Tibial nerve (tissue), 4 donors: ENCODE measurements around the gene ATP8A2. TPM values are rescaled to one million over a fixed set of nuclear protein-coding genes. Genes with fewer than 3 reads are reported as not detected.

Experiments
- DNase-seq, 2 donors: peaks; one replicate each; pipeline ENCODE4 v3.0.0-alpha.2; 2019; ENCODE audit warnings: low spot score in 2 of 2
- H3K27ac ChIP-seq, 4 donors: fragments of 200-600 bp; sonication (generic) in 3 of 4; one replicate each; pipeline ENCODE4 v1.5.1; 2017 to 2019; ENCODE audit warnings: mild to moderate bottlenecking in 1 of 4
- H3K27me3 ChIP-seq, 2 donors: fragments of 200-600 bp; sonication (generic) in 1 of 2; one replicate each; pipeline versions ENCODE4 v1.5.1 to v1.6.0; 2017 to 2019
- H3K36me3 ChIP-seq, 3 donors: fragments of 200-600 bp; sonication (generic); one replicate each; pipeline ENCODE4 v1.5.1; 2018 to 2019
- H3K4me1 ChIP-seq, 4 donors: fragments of 200-600 bp; sonication (generic) in 3 of 4; one replicate each; pipeline ENCODE4 v1.5.1; 2017 to 2019
- H3K4me3 ChIP-seq, 4 donors: fragments of 200-600 bp; sonication (generic) in 3 of 4; one replicate each; pipeline ENCODE4 v1.5.1; 2017 to 2019; ENCODE audit warnings: mild to moderate bottlenecking in 1 of 4, moderate library complexity in 1 of 4
- H3K9me3 ChIP-seq, 4 donors: fragments of 200-600 bp; sonication (generic) in 3 of 4; one replicate each; pipeline ENCODE4 v1.5.1; 2017 to 2019
- CTCF ChIP-seq, 5 experiments: fragments of 200-600 bp in 3 of 5; fragments of 450-650 bp in 2 of 5; sonication (generic) in 3 of 5; IDR thresholded peaks; one replicate each; pipeline ENCODE4 v1.5.1; 2016 to 2019; ENCODE audit warnings: antibody characterized with exemption in 5 of 5, mild to moderate bottlenecking in 3 of 5, moderate library complexity in 2 of 5
- EP300 ChIP-seq, 2 donors: sonication (generic); formaldehyde crosslinking; IDR thresholded peaks; one replicate each; pipeline ENCODE4 v1.6.1; 2017; ENCODE audit warnings: antibody characterized with exemption in 2 of 2, mild to moderate bottlenecking in 1 of 2
- POLR2A ChIP-seq, 2 donors: fragments of 450-650 bp; IDR thresholded peaks; one replicate each; pipeline ENCODE4 v1.6.1; 2017; ENCODE audit warnings: antibody characterized with exemption in 2 of 2, mild to moderate bottlenecking in 2 of 2, moderate library complexity in 2 of 2
- WGBS, 2 donors: methylation state at CpG; one replicate each; pipeline ENCODE4 v1.1.5; 2018; 5-methylcytosine and 5-hydroxymethylcytosine counted together
- total RNA-seq, 4 donors: library from RNA; depleted of rRNA; stranded (reverse); fragments of >200 nt; gene quantifications; one replicate each; pipeline ENCODE4 v1.1.0, GENCODE V29; 2016

Gene ATP8A2
- total RNA-seq, 4 donors from 2014 or later, result 0.30 to 1.7 (median 0.61) TPM

DNA sequence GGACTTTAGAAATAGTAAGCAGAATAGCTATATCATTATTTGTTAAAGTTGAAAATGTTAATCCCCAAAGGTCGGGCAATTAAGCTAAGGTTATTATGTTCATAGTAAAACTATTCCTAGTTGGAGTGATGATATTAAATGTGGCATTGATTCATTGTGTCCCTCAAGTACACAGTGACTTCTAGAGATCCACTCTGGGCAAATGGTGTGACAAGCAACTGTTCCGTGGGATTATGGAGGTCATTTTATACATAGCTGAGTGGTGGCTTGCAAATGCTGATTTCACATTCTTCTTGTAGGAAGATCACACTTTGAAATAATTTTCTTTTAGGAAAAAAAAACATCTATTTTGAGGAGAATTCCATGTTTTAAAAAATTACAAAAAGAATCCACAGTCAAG, 317.8 kb downstream of the ATP8A2 start:
- no peaks in the 10 kb centered on the region for H3K9me3 ChIP-seq
- H3K4me3 ChIP-seq, result no peak overlapping the region
- no peak for TF ChIP-seq EP300 (IDR thresholded peaks at IDR 0.05)
- no peak for TF ChIP-seq CTCF (IDR thresholded peaks at IDR 0.05)
- TF ChIP-seq POLR2A (IDR thresholded peaks at IDR 0.05), result no peak
- no peak overlapping the region for H3K27ac ChIP-seq
- no peak for DNase-seq
- WGBS, 2 donors, result 66 to 68% methylated on average over 2 of the region's 2 CpGs
- H3K27me3 ChIP-seq, result no peaks in the 10 kb centered on the region
- H3K4me1 ChIP-seq, result peaks cover 0 to 6% (median 2%) of the 10 kb centered on the region in 4 donors
- no peaks in the 10 kb centered on the region for H3K36me3 ChIP-seq

GRCh38 chr13:25690582-25690981, 318.8 kb downstream of the ATP8A2 start:
- Histone ChIP-seq H3K36me3 (no peaks in the 10 kb centered on the region), H3K27ac (no peak overlapping the region), H3K9me3 (no peaks in the 10 kb centered on the region), H3K27me3 (no peaks in the 10 kb centered on the region), H3K4me3 (no peak overlapping the region), H3K4me1 (peaks cover 0 to 6% (median 2%) of the 10 kb centered on the region in 4 donors)
- no peak for DNase-seq
- 90 to 96% methylated on average over 2 of the region's 2 CpGs for WGBS, 2 donors
- TF ChIP-seq POLR2A (IDR thresholded peaks at IDR 0.05), result no peak
- TF ChIP-seq CTCF (IDR thresholded peaks at IDR 0.05), result no peak
- TF ChIP-seq EP300 (IDR thresholded peaks at IDR 0.05), result no peak

DNA sequence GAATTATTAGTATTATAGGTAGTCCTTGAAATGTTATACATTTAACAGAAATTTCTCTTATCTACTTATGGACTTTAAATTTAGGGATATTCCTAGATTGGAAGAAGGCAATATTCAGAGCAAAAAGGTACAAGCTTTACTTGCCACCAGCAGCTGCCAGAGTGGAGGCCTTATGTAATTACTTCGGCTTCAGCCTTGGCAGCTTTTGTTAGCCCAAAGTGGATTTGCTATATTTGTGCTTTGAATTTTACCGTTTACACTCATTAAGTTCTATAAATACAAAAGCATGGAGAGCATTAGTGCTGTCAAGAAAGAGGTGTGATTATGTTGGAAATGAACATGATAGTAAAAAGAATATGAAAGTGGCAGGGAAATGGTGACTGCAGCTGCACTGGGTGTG, 319.9 kb downstream of the ATP8A2 start:
- Histone ChIP-seq H3K9me3 (no peaks in the 10 kb centered on the region), H3K27me3 (no peaks in the 10 kb centered on the region), H3K27ac (no peak overlapping the region), H3K4me3 (no peak overlapping the region), H3K36me3 (no peaks in the 10 kb centered on the region), H3K4me1 (peaks cover 0 to 6% (median 2%) of the 10 kb centered on the region in 4 donors)
- no peak for TF ChIP-seq POLR2A (IDR thresholded peaks at IDR 0.05)
- TF ChIP-seq EP300 (IDR thresholded peaks at IDR 0.05), result no peak
- TF ChIP-seq CTCF (IDR thresholded peaks at IDR 0.05), result no peak
- 57 to 80% methylated on average over 2 of the region's 2 CpGs for whole genome bisulfite sequencing, 2 donors
- DNase-seq, result no peak

DNA sequence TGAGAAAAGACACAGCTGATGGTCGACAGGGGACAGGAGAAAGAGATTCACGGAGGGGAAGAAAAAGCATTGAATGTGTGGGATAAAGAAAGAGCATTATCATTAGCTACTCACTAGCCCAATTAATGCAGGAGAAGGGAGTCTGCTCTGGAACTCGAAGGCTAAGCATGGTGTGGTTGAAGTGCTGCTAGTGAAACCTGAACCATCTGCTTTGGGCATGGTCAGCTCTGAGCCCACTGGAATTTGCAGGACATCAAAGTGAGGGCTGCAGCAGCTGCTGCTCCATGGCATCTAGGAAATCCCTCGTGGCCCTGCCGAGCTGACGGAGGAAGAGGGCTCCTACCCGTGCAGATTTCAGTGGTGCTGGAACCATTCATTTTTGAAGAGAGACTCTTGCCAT, 320.3 kb downstream of the ATP8A2 start:
- no peaks in the 10 kb centered on the region for H3K27me3 ChIP-seq
- no peak overlapping the region for H3K27ac ChIP-seq
- H3K4me1 ChIP-seq, result peaks cover 0 to 6% (median 2%) of the 10 kb centered on the region in 4 donors
- H3K4me3 ChIP-seq, result no peak overlapping the region
- TF ChIP-seq EP300 (IDR thresholded peaks at IDR 0.05) (no peak), POLR2A (IDR thresholded peaks at IDR 0.05) (no peak), CTCF (IDR thresholded peaks at IDR 0.05) (no peak)
- 41 to 58% methylated on average over 7 of the region's 7 CpGs for WGBS, 2 donors
- no peaks in the 10 kb centered on the region for H3K9me3 ChIP-seq
- no peak for DNase-seq
- no peaks in the 10 kb centered on the region for H3K36me3 ChIP-seq

- Histone ChIP-seq H3K4me1 (no peaks in the 10 kb centered on the region), H3K36me3 (no peaks in the 10 kb centered on the region), H3K27me3 (no peaks in the 10 kb centered on the region), H3K27ac (no peak overlapping the region), H3K4me3 (no peak overlapping the region), H3K9me3 (no peaks in the 10 kb centered on the region)
- WGBS, 2 donors, result 85% methylated on average over 9 of the region's 9 CpGs
- TF ChIP-seq CTCF (IDR thresholded peaks at IDR 0.05), result no peak
- TF ChIP-seq EP300 (IDR thresholded peaks at IDR 0.05), result no peak
- TF ChIP-seq POLR2A (IDR thresholded peaks at IDR 0.05), result no peak
- no peak for DNase-seq
These were observed 327.3 kb downstream of the ATP8A2 start for GRCh38 chr13:25699056-25699455.
